Neuronal stem cell (in vitro differentiated cells): ENCODE measurements around the gene FARSB.

Source experiments
- DNase-seq: peaks from one replicate; pipeline ENCODE4 v3.0.0-alpha.2; 2013; ENCODE audit warnings: low spot score
- H2AFZ ChIP-seq: one replicate; pipeline ENCODE4 v1.6.1; 2013; ENCODE audit warnings: mild to moderate bottlenecking, low read length, inconsistent platforms
- H2AK5ac ChIP-seq: 2 replicates; pipeline ENCODE4 v1.6.1; 2013; ENCODE audit warnings: low read depth, mild to moderate bottlenecking, inconsistent platforms, low read length, moderate library complexity, mixed read lengths
- H2BK120ac ChIP-seq: 2 replicates; pipeline ENCODE4 v1.6.1; 2013; ENCODE audit warnings: low read depth, mild to moderate bottlenecking, inconsistent platforms, low read length, moderate library complexity, mixed read lengths
- H2BK12ac ChIP-seq: one replicate; pipeline ENCODE4 v1.6.1; 2013; ENCODE audit warnings: low read length, inconsistent platforms
- H2BK15ac ChIP-seq: 2 replicates; pipeline ENCODE4 v1.6.1; 2013; ENCODE audit warnings: mild to moderate bottlenecking, low read length, inconsistent platforms, mixed read lengths
- H2BK5ac ChIP-seq: one replicate; pipeline ENCODE4 v1.6.1; 2013; ENCODE audit warnings: inconsistent platforms, mild to moderate bottlenecking, low read length, moderate library complexity
- H3K14ac ChIP-seq: one replicate; pipeline ENCODE4 v1.6.1; 2013; ENCODE audit warnings: low read length, inconsistent platforms
- H3K18ac ChIP-seq: 2 replicates; pipeline ENCODE4 v1.6.1; 2013; ENCODE audit warnings: low read length, inconsistent platforms
- H3K23ac ChIP-seq: 2 replicates; pipeline ENCODE4 v1.6.1; 2013; ENCODE audit warnings: low read depth, mild to moderate bottlenecking, mixed read lengths, low read length, inconsistent platforms; ENCODE audit not compliant: poor library complexity
- H3K27ac ChIP-seq: replicated peaks from 3 replicates; pipeline ENCODE4 v1.5.1; 2013; ENCODE audit warnings: low read length, inconsistent platforms
- H3K27me3 ChIP-seq, 3 experiments: 2 replicates each; pipeline ENCODE4 v1.6.1; 2013; ENCODE audit warnings: low read length in 3 of 3, mild to moderate bottlenecking in 2 of 3, inconsistent platforms in 1 of 3, low read depth in 1 of 3, mixed read lengths in 1 of 3, moderate library complexity in 1 of 3; ENCODE audit not compliant: control insufficient read depth in 3 of 3, insufficient read depth in 3 of 3
- H3K36me3 ChIP-seq, 2 donors: replicated peaks in 1 of 2; 2 replicates each; pipeline ENCODE4 v1.6.1; 2013; ENCODE audit warnings: low read length in 2 of 2; ENCODE audit not compliant: control insufficient read depth in 2 of 2, insufficient read depth in 2 of 2
- H3K4ac ChIP-seq: 2 replicates; pipeline ENCODE4 v1.6.1; 2013; ENCODE audit warnings: inconsistent platforms, mild to moderate bottlenecking, low read length, moderate library complexity
- H3K4me1 ChIP-seq, 2 donors: 1 replicate in 1 of 2; 2 replicates in 1 of 2; pipeline ENCODE4 v1.6.1; 2013; ENCODE audit warnings: low read length in 2 of 2, low read depth in 1 of 2; ENCODE audit not compliant: control insufficient read depth in 2 of 2, insufficient read depth in 1 of 2
- H3K4me2 ChIP-seq: one replicate; pipeline ENCODE4 v1.6.1; 2013; ENCODE audit warnings: mild to moderate bottlenecking, low read length, inconsistent platforms; ENCODE audit not compliant: insufficient read depth, poor library complexity, severe bottlenecking
- H3K4me3 ChIP-seq, 2 donors: 2 replicates each; pipeline ENCODE4 v1.5.1; 2013; ENCODE audit warnings: low read length in 2 of 2, mild to moderate bottlenecking in 2 of 2, inconsistent platforms in 1 of 2, moderate library complexity in 1 of 2
- H3K79me1 ChIP-seq: one replicate; pipeline ENCODE4 v1.6.1; 2013; ENCODE audit warnings: low read depth, mild to moderate bottlenecking, inconsistent platforms, low read length, moderate library complexity
- H3K9ac ChIP-seq: one replicate; pipeline ENCODE4 v1.6.1; 2013; ENCODE audit warnings: mild to moderate bottlenecking, low read depth, low read length, inconsistent platforms; ENCODE audit not compliant: poor library complexity
- H3K9me3 ChIP-seq, 2 donors: replicated peaks in 1 of 2; 2 replicates each; pipeline versions ENCODE3 to v1.6.1; 2013; ENCODE audit warnings: low read length in 2 of 2, mild to moderate bottlenecking in 2 of 2, inconsistent platforms in 1 of 2, low read depth in 1 of 2, mixed read lengths in 1 of 2, moderate library complexity in 1 of 2; ENCODE audit not compliant: control insufficient read depth in 2 of 2, insufficient read depth in 1 of 2
- H4K8ac ChIP-seq: one replicate; pipeline ENCODE4 v1.6.1; 2013; ENCODE audit warnings: low read depth, mild to moderate bottlenecking, inconsistent platforms, low read length, moderate library complexity
- H4K91ac ChIP-seq: one replicate; pipeline ENCODE4 v1.6.1; 2013; ENCODE audit warnings: low read length, low read depth, mild to moderate bottlenecking, inconsistent platforms; ENCODE audit not compliant: poor library complexity
- WGBS, 2 donors: extraction: QIAGEN DNeasy Blood & Tissue Kit; methylation state at CpG; one replicate each; pipeline ENCODE4 v1.1.7; 2013; ENCODE audit warnings: missing lambda C conversion rate in 2 of 2, mixed read lengths in 1 of 2; ENCODE audit not compliant: insufficient read length in 2 of 2, insufficient replicate concordance in 1 of 2; ENCODE audit errors: extremely low coverage in 2 of 2; 5-methylcytosine and 5-hydroxymethylcytosine counted together

Gene FARSB

GRCh38 chr2:222690564-222691200 lies 34.8 kb upstream of the FARSB start:
- peak; percentile 77 for DNase-seq
- Histone ChIP-seq H2AK5ac (no peak overlapping the region), H3K79me1 (no peaks in the 10 kb centered on the region), H3K4me3 (no peak overlapping the region), H2BK15ac (no peak overlapping the region), H2BK12ac (no peak overlapping the region), H3K27ac (no peak overlapping the region), H2BK120ac (no peak overlapping the region), H3K9me3 (no peaks in the 10 kb centered on the region), H4K8ac (no peak overlapping the region), H2AFZ (peak overlapping the region; percentile 26), H3K4me2 (no peak overlapping the region), H2BK5ac (no peak overlapping the region), H3K9ac (no peak overlapping the region), H3K14ac (no peak overlapping the region), H3K27me3 (no peaks in the 10 kb centered on the region), H4K91ac (no peak overlapping the region), H3K4ac (no peak overlapping the region), H3K4me1 (peaks cover 0 to 3% of the 10 kb centered on the region in 2 donors), H3K36me3 (no peaks in the 10 kb centered on the region), H3K23ac (no peak overlapping the region), H3K18ac (no peak overlapping the region)
- WGBS, 2 donors: no CpG with 5 or more reads among the region's 10 CpGs

GRCh38 chr2:222689322-222689721 lies 33.4 kb upstream of the FARSB start:
- Histone ChIP-seq H4K8ac (no peak overlapping the region), H2AFZ (no peak overlapping the region), H2AK5ac (no peak overlapping the region), H3K79me1 (no peaks in the 10 kb centered on the region), H3K27me3 (no peaks in the 10 kb centered on the region), H3K27ac (no peak overlapping the region), H3K36me3 (no peaks in the 10 kb centered on the region), H3K4me3 (no peak overlapping the region), H3K4ac (no peak overlapping the region), H3K23ac (no peak overlapping the region), H2BK12ac (no peak overlapping the region), H3K14ac (no peak overlapping the region), H2BK5ac (no peak overlapping the region), H3K4me1 (peaks cover 0 to 3% of the 10 kb centered on the region in 2 donors), H2BK15ac (no peak overlapping the region), H3K4me2 (no peak overlapping the region), H3K9ac (no peak overlapping the region), H3K9me3 (no peaks in the 10 kb centered on the region), H2BK120ac (no peak overlapping the region), H3K18ac (no peak overlapping the region), H4K91ac (no peak overlapping the region)
- WGBS, 2 donors: no CpG with 5 or more reads among the region's 2 CpGs
- no peak for DNase-seq

GRCh38 chr2:222688917-222689316 lies 33.0 kb upstream of the FARSB start:
- Histone ChIP-seq H3K4me1 (peaks cover 0 to 3% of the 10 kb centered on the region in 2 donors), H2BK12ac (no peak overlapping the region), H3K18ac (no peak overlapping the region), H3K36me3 (no peaks in the 10 kb centered on the region), H3K27me3 (no peaks in the 10 kb centered on the region), H3K4ac (no peak overlapping the region), H4K8ac (no peak overlapping the region), H3K4me3 (no peak overlapping the region), H3K14ac (no peak overlapping the region), H2AFZ (no peak overlapping the region), H2BK5ac (no peak overlapping the region), H3K79me1 (no peaks in the 10 kb centered on the region), H3K9me3 (no peaks in the 10 kb centered on the region), H3K9ac (no peak overlapping the region), H3K23ac (no peak overlapping the region), H3K4me2 (no peak overlapping the region), H3K27ac (no peak overlapping the region), H2AK5ac (no peak overlapping the region), H2BK120ac (no peak overlapping the region), H2BK15ac (no peak overlapping the region), H4K91ac (no peak overlapping the region)
- no peak for DNase-seq
- WGBS, 2 donors: no CpG with 5 or more reads among the region's 2 CpGs

GRCh38 chr2:222686086-222686750 lies 30.3 kb upstream of the FARSB start:
- Histone ChIP-seq H4K91ac (no peak overlapping the region), H2BK120ac (no peak overlapping the region), H3K27ac (no peak overlapping the region), H2BK5ac (no peak overlapping the region), H3K18ac (no peak overlapping the region), H3K23ac (no peak overlapping the region), H4K8ac (no peak overlapping the region), H3K9me3 (no peaks in the 10 kb centered on the region), H3K14ac (no peak overlapping the region), H3K79me1 (no peaks in the 10 kb centered on the region), H2AK5ac (no peak overlapping the region), H3K4me1 (peaks cover 0 to 3% of the 10 kb centered on the region in 2 donors), H3K4ac (no peak overlapping the region), H3K4me3 (no peak overlapping the region), H2BK15ac (no peak overlapping the region), H3K36me3 (no peaks in the 10 kb centered on the region), H2BK12ac (no peak overlapping the region), H3K27me3 (peaks cover 0 to 2% (median 0%) of the 10 kb centered on the region in 3 experiments), H3K4me2 (no peak overlapping the region), H3K9ac (no peak overlapping the region), H2AFZ (no peak overlapping the region)
- DNase-seq: no peak
- no CpG with 5 or more reads among the region's 5 CpGs for WGBS, 2 donors
